AG04449 (cell line): ENCODE results near the gene RIPOR3.
"Not testable (repeated sequence)": the region's sequence is repeated elsewhere in the genome, so short reads cannot be mapped to it uniquely, and the experiment has no call there.

Source experiments
- CTCF ChIA-PET: fragments of 350-600 bp; formaldehyde crosslinking; extraction: SDS; loops from one replicate; lab custom pipeline; 2021; ENCODE audit warnings: antibody characterized with exemption; lab: Yijun Ruan, JAX
- POLR2A ChIA-PET: fragments of 400-600, 350-600 bp; formaldehyde crosslinking; extraction: SDS; loops from one replicate; lab custom pipeline; 2020; ENCODE audit warnings: antibody characterized with exemption, inconsistent platforms; lab: Yijun Ruan, JAX
- DNase-seq: peaks from one replicate; pipeline ENCODE4 v3.0.0-alpha.2; 2010; ENCODE audit warnings: low read depth, low spot score
- H3K4me3 ChIP-seq: 2 replicates; pipeline ENCODE4 v1.5.1; 2011; ENCODE audit warnings: low read depth, mild to moderate bottlenecking, control low read depth, low read length
- CTCF ChIP-seq: IDR thresholded peaks from one replicate; pipeline ENCODE4 v1.5.1; 2011; ENCODE audit warnings: mild to moderate bottlenecking, moderate library complexity, low read length, control low read depth, inconsistent platforms; ENCODE audit not compliant: insufficient read depth; ENCODE audit errors: missing control alignments

The RIPOR3 gene

GRCh38 chr20:50602432-50603088 is 88.8 kb downstream of the RIPOR3 start:
- ChIA-PET CTCF (no interaction called here), POLR2A (no interaction called here)
- no peak overlapping the region for H3K4me3 ChIP-seq
- no peak for DNase-seq
- no peak for TF ChIP-seq CTCF

- H3K4me3 ChIP-seq: no peak overlapping the region
- DNase-seq: no peak
- TF ChIP-seq CTCF: no peak
- CTCF ChIA-PET: no interaction called here
- POLR2A ChIA-PET: no interaction called here
Measured at GRCh38 chr20:50601511-50602431, 89.6 kb downstream of the RIPOR3 start.

- ChIA-PET CTCF (interaction anchor here (1.8 kb wide), 1 partner anchor 12 kb away, joined by 9 read pairs; no protein-coding TSS in a partner anchor), POLR2A (no interaction called here)
- H3K4me3 ChIP-seq: no peak overlapping the region
- TF ChIP-seq CTCF: no peak
- no peak for DNase-seq
Measured at GRCh38 chr20:50600281-50600895, 91.0 kb downstream of the RIPOR3 start.

- CTCF ChIA-PET: interaction anchor here (0.6 to 1.8 kb wide), 5 partner anchors 10 to 1330 kb away, joined by 3 to 9 read pairs (median 4); no protein-coding TSS in a partner anchor
- H3K4me3 ChIP-seq, DNase-seq, POLR2A ChIA-PET: not testable (repeated sequence)
Measured at GRCh38 chr20:50598768-50599167, 92.6 kb downstream of the RIPOR3 start.

- DNase-seq: no peak
- ChIA-PET POLR2A (no interaction called here), CTCF (interaction anchor here (0.8 to 2.8 kb wide), 4 partner anchors 10 to 152 kb away, joined by 3 to 10 read pairs (median 6); no protein-coding TSS in a partner anchor)
- TF ChIP-seq CTCF: no peak
- H3K4me3 ChIP-seq: no peak overlapping the region
Measured at GRCh38 chr20:50598074-50598473, 93.3 kb downstream of the RIPOR3 start.

GRCh38 chr20:50597406-50597969 is 93.9 kb downstream of the RIPOR3 start:
- CTCF ChIA-PET: interaction anchor here (0.8 to 2.8 kb wide), 5 partner anchors 9 to 419 kb away, joined by 3 to 10 read pairs (median 5); no protein-coding TSS in a partner anchor
- POLR2A ChIA-PET: interaction anchor here (0.5 kb wide), 1 partner anchor 29 kb away, joined by 3 read pairs; no protein-coding TSS in a partner anchor
- DNase-seq: no peak

More at GRCh38 chr20:50597406-50597969, 93.9 kb downstream of the RIPOR3 start:
- H3K4me3 ChIP-seq: no peak overlapping the region
- TF ChIP-seq CTCF: no peak
